Stomach (tissue), 9 donors: ENCODE results near the gene FBN2. TPM values are rescaled to one million over a fixed set of nuclear protein-coding genes. Genes with fewer than 3 reads are reported as not detected.

Source experiments
- DNase-seq, 2 donors: peaks; one replicate each; pipeline versions ENCODE4 v3.0.0 to v3.0.0-alpha.2; 2013 to 2019
- H3K27ac ChIP-seq, 5 donors: fragments of 200-600 bp in 4 of 5; sonication (generic) in 4 of 5; one replicate each; pipeline ENCODE4 v1.5.1; 2013 to 2019; ENCODE audit warnings: mild to moderate bottlenecking in 1 of 5, moderate library complexity in 1 of 5
- H3K27me3 ChIP-seq, 3 donors: fragments of 200-600 bp; sonication (generic); one replicate each; pipeline ENCODE4 v1.5.1; 2017 to 2019; ENCODE audit warnings: mixed run types in 1 of 3
- H3K36me3 ChIP-seq, 4 donors: fragments of 200-600 bp; sonication (generic); 1 replicate in 3 of 4; 2 replicates in 1 of 4; pipeline ENCODE4 v1.5.1; 2016 to 2019
- H3K4me1 ChIP-seq, 4 donors: fragments of 200-600 bp; sonication (generic); one replicate each; pipeline ENCODE4 v1.5.1; 2016 to 2019
- H3K4me3 ChIP-seq, 4 donors: fragments of 200-600 bp; sonication (generic) in 3 of 4; one replicate each; pipeline ENCODE4 v1.5.1; 2016 to 2019; ENCODE audit warnings: mild to moderate bottlenecking in 1 of 4
- H3K9me3 ChIP-seq, 4 donors: fragments of 200-600 bp; sonication (generic); one replicate each; pipeline ENCODE4 v1.5.1; 2016 to 2019
- CTCF ChIP-seq, 7 experiments: fragments of 450-650 bp in 4 of 7; fragments of 200-600 bp in 3 of 7; sonication (generic) in 3 of 7; IDR thresholded peaks; one replicate each; pipeline ENCODE4 v1.5.1; 2016 to 2019; ENCODE audit warnings: antibody characterized with exemption in 7 of 7, control low read depth in 2 of 7, mild to moderate bottlenecking in 1 of 7
- EP300 ChIP-seq: sonication (generic); formaldehyde crosslinking; IDR thresholded peaks from one replicate; pipeline ENCODE4 v1.6.1; 2017; ENCODE audit warnings: antibody characterized with exemption
- POLR2A ChIP-seq, 4 donors: fragments of 450-650 bp; IDR thresholded peaks; one replicate each; pipeline ENCODE4 v1.6.1; 2016; ENCODE audit warnings: antibody characterized with exemption in 4 of 4, control low read depth in 2 of 4, mild to moderate bottlenecking in 1 of 4, moderate library complexity in 1 of 4
- POLR2AphosphoS5 ChIP-seq, 3 donors: sonication (generic); formaldehyde crosslinking; IDR thresholded peaks; one replicate each; pipeline ENCODE4 v1.6.1; 2016; ENCODE audit warnings: antibody characterized with exemption in 3 of 3
- WGBS, 5 donors: extraction: QIAGEN DNeasy Blood & Tissue Kit in 3 of 5; methylation state at CpG; one replicate each; pipeline versions ENCODE4 v1.1.5 to v1.1.7; 2013 to 2018; 5-methylcytosine and 5-hydroxymethylcytosine counted together
- intact Hi-C: fragments of 100-400 bp; cut with DNase I; formaldehyde crosslinking; loops from one replicate; pipeline ENCODE4 v1.15.1; 2023; ENCODE audit warnings: low total_unique reads
- polyA plus RNA-seq, 3 donors: library from polyadenylated mRNA; stranded (reverse); fragments of 200-250 nt; gene quantifications; one replicate each; pipeline ENCODE4 v1.2.3, GENCODE V29; 2013
- total RNA-seq, 5 donors: library from RNA; depleted of rRNA; stranded (reverse); fragments of >200 nt; gene quantifications; one replicate each; pipeline versions ENCODE4 v1.1.0 to v1.2.3, GENCODE V29; 2014 to 2016
- donor health status: healthy with polysubstance abuse.
- donor health status: Bipolar disorder and iron deficiency.
- donor health status: healthy.

The FBN2 gene
- total and polyA plus RNA-seq, 8 donors, result under 0.01 to 42.8 (median 1.9) TPM

DNA sequence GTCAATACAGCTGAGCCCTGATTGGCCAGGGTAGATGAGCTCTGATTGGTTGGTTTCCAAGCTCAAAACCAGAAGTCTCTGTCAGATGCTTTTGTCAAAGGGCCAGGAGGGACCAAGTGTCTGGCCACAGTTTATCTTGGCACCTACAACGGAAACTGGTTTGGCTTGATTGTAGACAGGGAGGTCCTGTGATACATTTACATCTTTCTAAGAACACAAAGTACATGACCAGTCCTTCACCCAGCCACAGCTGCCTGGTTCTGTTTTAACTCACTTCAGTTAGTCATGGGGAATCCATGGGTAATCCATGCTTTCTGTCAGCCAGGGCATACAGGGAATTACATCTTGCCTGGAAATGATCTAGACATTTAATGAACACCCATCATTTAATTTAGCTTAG, 283.3 kb downstream of the FBN2 start:
- no peak overlapping the region for H3K4me3 ChIP-seq
- no peak overlapping the region for H3K27ac ChIP-seq
- H3K4me1 ChIP-seq, result peaks cover 0 to 11% (median 5%) of the 10 kb centered on the region in 4 donors
- no peak for TF ChIP-seq CTCF (IDR thresholded peaks at IDR 0.05)
- no peak for TF ChIP-seq EP300
- no peak for TF ChIP-seq POLR2AphosphoS5 (IDR thresholded peaks at IDR 0.05)
- no peak for TF ChIP-seq POLR2A (IDR thresholded peaks at IDR 0.05)
- H3K27me3 ChIP-seq, result no peaks in the 10 kb centered on the region
- intact Hi-C loops, result no loop called here
- no peaks in the 10 kb centered on the region for H3K9me3 ChIP-seq
- H3K36me3 ChIP-seq, result no peaks in the 10 kb centered on the region
- 8 to 50% (median 19%) methylated on average over 1 of the region's 1 CpG for WGBS, 5 donors
- DNase-seq, result no peak

- Histone ChIP-seq H3K27me3 (no peaks in the 10 kb centered on the region), H3K4me3 (no peak overlapping the region), H3K36me3 (no peaks in the 10 kb centered on the region), H3K4me1 (peaks cover 0 to 11% (median 5%) of the 10 kb centered on the region in 4 donors), H3K27ac (no peak overlapping the region), H3K9me3 (no peaks in the 10 kb centered on the region)
- no peak for DNase-seq
- 95 to 99% (median 97%) methylated on average over 7 of the region's 7 CpGs for WGBS, 5 donors
- TF ChIP-seq POLR2A (IDR thresholded peaks at IDR 0.05) (no peak), EP300 (no peak), POLR2AphosphoS5 (IDR thresholded peaks at IDR 0.05) (no peak), CTCF (IDR thresholded peaks at IDR 0.05) (no peak)
- intact Hi-C loops, result no loop called here
These were observed 284.2 kb downstream of the FBN2 start for GRCh38 chr5:128253880-128254279.

DNA sequence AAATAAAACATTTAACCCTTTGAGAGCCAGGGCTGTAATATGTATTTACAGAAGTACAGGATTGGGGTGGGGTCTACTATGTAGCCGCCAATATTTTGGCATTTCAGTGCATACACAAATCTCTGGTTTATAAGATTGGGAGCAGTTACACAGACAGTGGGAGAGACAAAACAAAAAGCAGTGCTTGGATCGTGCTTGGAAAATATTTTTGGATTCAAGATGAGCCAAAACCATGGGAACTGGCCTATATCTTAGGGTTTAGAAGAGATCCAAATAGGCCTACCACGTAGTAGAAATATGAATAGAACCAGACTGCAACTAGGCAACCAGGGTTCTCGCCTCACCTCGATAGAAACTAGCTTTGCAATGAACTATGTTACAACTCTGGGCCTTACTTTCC, 284.9 kb downstream of the FBN2 start:
- DNase-seq, result peak in 1 of 2 donors; percentile 51
- Histone ChIP-seq H3K27me3 (no peaks in the 10 kb centered on the region), H3K9me3 (no peaks in the 10 kb centered on the region), H3K4me3 (no peak overlapping the region), H3K4me1 (peaks cover 0 to 11% (median 5%) of the 10 kb centered on the region in 4 donors), H3K27ac (no peak overlapping the region), H3K36me3 (no peaks in the 10 kb centered on the region)
- WGBS, 5 donors, result 76 to 81% (median 79%) methylated on average over 5 of the region's 5 CpGs
- TF ChIP-seq CTCF (IDR thresholded peaks at IDR 0.05) (no peak), POLR2AphosphoS5 (IDR thresholded peaks at IDR 0.05) (no peak), POLR2A (IDR thresholded peaks at IDR 0.05) (no peak), EP300 (no peak)
- intact Hi-C loops, result no loop called here

GRCh38 chr5:128252756-128253155, 285.3 kb downstream of the FBN2 start:
- no peak overlapping the region for H3K27ac ChIP-seq

More at GRCh38 chr5:128252756-128253155, 285.3 kb downstream of the FBN2 start:
- no peaks in the 10 kb centered on the region for H3K36me3 ChIP-seq
- H3K27me3 ChIP-seq, result no peaks in the 10 kb centered on the region
- peak in 1 of 2 donors; percentile 50 for DNase-seq
- 37 to 74% (median 65%) methylated on average over 2 of the region's 2 CpGs for WGBS, 5 donors
- TF ChIP-seq POLR2AphosphoS5 (IDR thresholded peaks at IDR 0.05) (no peak), POLR2A (IDR thresholded peaks at IDR 0.05) (no peak), EP300 (no peak), CTCF (IDR thresholded peaks at IDR 0.05) (no peak)
- no peak overlapping the region for H3K4me3 ChIP-seq
- intact Hi-C loops, result no loop called here
- peaks cover 0 to 11% (median 5%) of the 10 kb centered on the region in 4 donors for H3K4me1 ChIP-seq
- no peaks in the 10 kb centered on the region for H3K9me3 ChIP-seq
